Activated gamma-delta T cell (primary cell): ENCODE data around the gene MIEF1.

Experiments
- DNase-seq: peaks from one replicate; lab custom pipeline; 2025; lab: John Stamatoyannopoulos, UW

Gene MIEF1

GRCh38 chr22:39556970-39557841 lies 55.1 kb downstream of the MIEF1 start:
- DNase-seq: no peak

- no peak for DNase-seq
These were observed 56.2 kb downstream of the MIEF1 start for GRCh38 chr22:39558254-39558727.

- DNase-seq: no peak
These were observed 56.9 kb downstream of the MIEF1 start for GRCh38 chr22:39558950-39559349.

GRCh38 chr22:39559456-39560105 lies 57.5 kb downstream of the MIEF1 start:
- no peak for DNase-seq

- no peak for DNase-seq
These were observed 58.0 kb downstream of the MIEF1 start for GRCh38 chr22:39560127-39560526.

GRCh38 chr22:39562839-39563489 lies 60.9 kb downstream of the MIEF1 start:
- DNase-seq: no peak

GRCh38 chr22:39563571-39564428 lies 61.7 kb downstream of the MIEF1 start:
- no peak for DNase-seq

- no peak for DNase-seq
These were observed 63.4 kb downstream of the MIEF1 start for GRCh38 chr22:39565414-39565944.

GRCh38 chr22:39567135-39567946 lies 65.3 kb downstream of the MIEF1 start:
- DNase-seq: no peak
